ENCODE measurements around the gene TAF9.

TAF9 gene

DNA sequence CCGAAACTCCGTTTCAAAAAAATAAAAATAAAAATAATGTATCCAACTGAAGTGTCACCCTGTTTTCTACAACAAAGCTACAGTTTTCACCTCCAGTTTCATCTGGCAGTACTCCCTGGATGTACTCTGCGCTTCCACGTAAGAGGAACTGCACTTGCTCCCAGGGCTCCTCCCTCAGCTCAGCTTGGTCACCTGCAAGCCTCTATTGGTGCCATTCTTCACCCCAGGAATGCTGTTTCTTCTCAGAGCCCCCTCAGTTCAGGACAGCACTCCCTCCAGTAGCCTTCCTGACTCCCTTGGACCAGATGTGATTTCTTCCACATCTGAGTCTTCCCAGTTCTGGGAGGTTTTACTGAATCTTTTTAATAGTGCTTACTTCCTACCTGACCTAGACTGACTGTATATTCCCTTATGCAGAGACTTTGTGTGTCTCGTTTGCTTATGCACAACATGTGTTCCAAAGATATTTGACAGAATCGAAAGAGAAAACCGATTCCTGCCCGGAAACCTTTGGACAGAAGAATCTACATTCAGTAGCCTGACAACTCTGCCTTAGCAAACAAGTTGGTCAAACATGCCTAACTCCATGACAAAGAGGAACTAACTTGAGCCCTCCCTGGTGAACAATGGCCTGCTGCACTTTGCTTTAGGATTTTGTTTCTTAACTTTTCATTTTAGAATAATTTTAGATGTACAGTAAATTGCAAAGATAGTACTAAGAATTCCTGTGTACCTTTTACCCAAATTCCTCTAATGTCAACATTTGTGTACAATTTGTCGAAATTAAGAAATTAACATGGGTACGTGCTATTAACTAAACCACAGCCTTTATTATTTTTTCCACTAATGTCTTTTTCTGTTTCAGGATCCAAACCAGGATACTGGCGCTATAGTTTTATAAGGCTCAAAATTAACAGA is 37.5 kb downstream of the TAF9 start:
- TF ChIP-seq, protein P1, sequence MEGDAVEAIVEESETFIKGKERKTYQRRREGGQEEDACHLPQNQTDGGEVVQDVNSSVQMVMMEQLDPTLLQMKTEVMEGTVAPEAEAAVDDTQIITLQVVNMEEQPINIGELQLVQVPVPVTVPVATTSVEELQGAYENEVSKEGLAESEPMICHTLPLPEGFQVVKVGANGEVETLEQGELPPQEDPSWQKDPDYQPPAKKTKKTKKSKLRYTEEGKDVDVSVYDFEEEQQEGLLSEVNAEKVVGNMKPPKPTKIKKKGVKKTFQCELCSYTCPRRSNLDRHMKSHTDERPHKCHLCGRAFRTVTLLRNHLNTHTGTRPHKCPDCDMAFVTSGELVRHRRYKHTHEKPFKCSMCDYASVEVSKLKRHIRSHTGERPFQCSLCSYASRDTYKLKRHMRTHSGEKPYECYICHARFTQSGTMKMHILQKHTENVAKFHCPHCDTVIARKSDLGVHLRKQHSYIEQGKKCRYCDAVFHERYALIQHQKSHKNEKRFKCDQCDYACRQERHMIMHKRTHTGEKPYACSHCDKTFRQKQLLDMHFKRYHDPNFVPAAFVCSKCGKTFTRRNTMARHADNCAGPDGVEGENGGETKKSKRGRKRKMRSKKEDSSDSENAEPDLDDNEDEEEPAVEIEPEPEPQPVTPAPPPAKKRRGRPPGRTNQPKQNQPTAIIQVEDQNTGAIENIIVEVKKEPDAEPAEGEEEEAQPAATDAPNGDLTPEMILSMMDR (conservative IDR thresholded peaks at IDR 0.05; ENCODE audit: low read depth): no peak
- peak overlapping the region; percentile 72 for H3K27ac ChIP-seq
- no peak for DNase-seq (ENCODE audit: low spot score)
- ChIA-PET CTCF (interaction anchor here (0.8 kb wide), 1 partner anchor 239 kb away, joined by 4 read pairs; no protein-coding TSS in a partner anchor), POLR2A (ENCODE audit: low non-redundant PET) (interaction anchor here (0.6 kb wide), 1 partner anchor 115 kb away, joined by 3 read pairs; no protein-coding TSS in a partner anchor)

DNA sequence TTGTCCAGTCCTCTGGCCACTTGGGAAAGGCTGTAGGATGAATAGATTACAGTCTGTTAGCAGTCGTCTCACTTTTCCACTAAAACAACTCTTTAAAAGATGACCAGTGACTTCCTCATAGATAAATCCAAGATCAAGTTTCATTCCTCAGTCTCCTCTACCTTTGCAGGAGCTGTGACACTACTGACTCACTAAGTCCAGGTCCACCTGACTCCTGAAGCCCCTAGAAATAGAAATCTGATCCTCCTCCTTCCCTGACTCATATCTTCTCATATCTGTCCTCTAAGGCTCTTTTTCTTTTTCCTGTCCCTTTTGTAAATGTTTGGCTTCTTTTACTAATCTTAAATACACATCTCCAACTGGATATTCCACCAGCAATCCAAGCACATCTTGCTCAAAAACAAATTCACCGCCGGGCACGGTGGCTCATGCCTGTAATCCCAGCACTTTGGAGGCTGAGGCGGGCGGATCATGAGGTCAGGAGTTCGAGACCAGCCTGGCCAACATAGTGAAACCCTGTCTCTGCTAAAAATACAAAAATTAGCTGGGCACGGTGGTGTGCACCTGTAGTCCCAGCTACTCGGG is 39.3 kb downstream of the TAF9 start:
- ChIA-PET CTCF (interaction anchor here (0.6 kb wide), 1 partner anchor 13 kb away, joined by 3 read pairs; no protein-coding TSS in a partner anchor), POLR2A (ENCODE audit: low non-redundant PET) (no interaction called here)
- H3K27ac ChIP-seq: no peak overlapping the region
- TF ChIP-seq, protein P1 (conservative IDR thresholded peaks at IDR 0.05; ENCODE audit: low read depth): no peak
- DNase-seq (ENCODE audit: low spot score): no peak

DNA sequence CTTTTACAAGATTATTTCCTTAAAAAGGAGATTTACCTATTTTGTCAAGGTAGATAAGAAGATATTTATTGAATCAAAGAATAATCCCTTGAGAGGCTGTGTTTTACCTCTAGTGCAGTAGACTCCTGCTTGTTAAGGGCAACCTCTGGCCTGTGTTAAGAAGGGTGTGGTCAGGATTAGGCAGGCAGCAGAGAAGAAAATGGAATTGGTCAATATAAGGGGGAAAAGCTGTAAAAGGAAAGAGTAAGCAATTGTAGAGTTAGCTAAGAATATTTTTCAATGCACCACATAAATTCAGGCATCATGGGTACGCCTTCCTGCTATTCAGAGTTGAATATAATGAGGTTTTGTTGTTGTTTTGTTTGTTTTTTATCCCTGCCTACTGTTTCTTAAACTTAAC is 43.0 kb downstream of the TAF9 start:
- TF ChIP-seq, protein P1 (conservative IDR thresholded peaks at IDR 0.05; ENCODE audit: low read depth): no peak
- POLR2A ChIA-PET (ENCODE audit: low non-redundant PET): no interaction called here
- H3K27ac ChIP-seq: no peak overlapping the region
- CTCF ChIA-PET: interaction anchor here (0.6 to 0.9 kb wide), 2 partner anchors 8 to 144 kb away, joined by 3 read pairs; no protein-coding TSS in a partner anchor
- DNase-seq (ENCODE audit: low spot score): no peak

DNA sequence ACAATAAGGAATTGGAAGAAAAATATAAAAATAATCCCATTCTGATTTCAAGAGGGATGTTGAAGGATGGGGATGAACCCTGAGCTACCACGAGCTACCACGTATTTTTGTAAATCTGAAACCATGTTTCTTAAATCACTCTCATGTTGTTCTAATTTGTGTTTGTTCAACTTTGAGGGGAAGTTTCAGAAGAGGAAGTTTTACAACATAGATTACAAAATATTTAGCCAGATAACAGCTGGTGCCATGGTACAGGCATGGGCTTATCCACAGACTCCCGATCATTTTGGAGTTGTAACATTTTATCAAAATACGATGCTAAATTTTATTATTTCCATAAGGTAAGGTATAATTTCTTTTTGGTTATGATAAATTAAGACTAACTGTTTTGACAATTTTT is 51.9 kb downstream of the TAF9 start:
- DNase-seq (ENCODE audit: low spot score): no peak
- ChIA-PET POLR2A (ENCODE audit: low non-redundant PET) (no interaction called here), CTCF (interaction anchor here (0.6 kb wide), 1 partner anchor 262 kb away, joined by 6 read pairs; no protein-coding TSS in a partner anchor)
- no peak overlapping the region for H3K27ac ChIP-seq
- TF ChIP-seq, protein P1 (conservative IDR thresholded peaks at IDR 0.05; ENCODE audit: low read depth): no peak

DNA sequence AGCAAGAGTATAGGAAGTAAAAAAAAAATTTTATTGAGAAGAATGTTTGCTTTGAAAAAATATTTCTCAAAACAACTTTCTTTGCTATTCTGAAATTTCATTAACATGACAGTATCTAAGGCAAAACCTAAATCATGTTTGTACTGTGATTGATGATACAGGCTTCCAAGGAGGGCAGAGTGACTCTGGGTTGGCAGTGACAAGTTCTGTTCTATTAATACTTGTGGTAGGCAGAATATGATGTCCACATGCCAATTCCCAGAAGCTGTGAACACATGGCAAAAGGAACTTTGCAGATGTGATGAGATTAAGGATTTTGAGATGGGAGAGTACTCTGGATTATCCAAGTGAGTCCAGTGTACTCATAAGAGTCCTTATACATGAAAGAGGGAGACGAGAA is 53.3 kb downstream of the TAF9 start:
- no peak for DNase-seq (ENCODE audit: low spot score)
- ChIA-PET POLR2A (ENCODE audit: low non-redundant PET) (no interaction called here), CTCF (no interaction called here)
- H3K27ac ChIP-seq: no peak overlapping the region
- TF ChIP-seq, protein P1 (conservative IDR thresholded peaks at IDR 0.05; ENCODE audit: low read depth): no peak

All from RWPE1 (cell line).